Spleen (tissue), 11 donors: ENCODE data around the gene PVRIG. TPM values are rescaled to one million over a fixed set of nuclear protein-coding genes. Genes with fewer than 3 reads are reported as not detected.
"Not testable (repeated sequence)": the region's sequence is repeated elsewhere in the genome, so short reads cannot be mapped to it uniquely, and the experiment has no call there.

Experiments
- DNase-seq: peaks from one replicate; pipeline ENCODE4 v3.0.0-alpha.2; 2020
- H3K27ac ChIP-seq, 8 donors: fragments of 200-600 bp; sonication (generic) in 7 of 8; 1 replicate in 4 of 8; 2 replicates in 4 of 8; pipeline versions ENCODE4 v1.5.0 to v1.8.0; 2016 to 2021; ENCODE audit warnings: inconsistent platforms in 4 of 8, mild to moderate bottlenecking in 4 of 8, moderate library complexity in 1 of 8
- H3K27me3 ChIP-seq, 7 donors: fragments of 200-600 bp; sonication (generic) in 6 of 7; replicated peaks in 1 of 7; 1 replicate in 4 of 7; 2 replicates in 3 of 7; pipeline versions ENCODE4 v1.5.0 to v1.8.0; 2016 to 2021; ENCODE audit warnings: inconsistent platforms in 3 of 7, mild to moderate bottlenecking in 1 of 7
- H3K36me3 ChIP-seq, 6 donors: fragments of 200-600 bp; sonication (generic) in 5 of 6; 1 replicate in 4 of 6; 2 replicates in 2 of 6; pipeline versions ENCODE4 v1.5.0 to v1.8.0; 2016 to 2021; ENCODE audit warnings: inconsistent platforms in 2 of 6
- H3K4me1 ChIP-seq, 6 donors: fragments of 200-600 bp; sonication (generic) in 5 of 6; 1 replicate in 3 of 6; 2 replicates in 3 of 6; pipeline versions ENCODE4 v1.5.0 to v1.8.0; 2016 to 2021; ENCODE audit warnings: inconsistent platforms in 3 of 6
- H3K4me3 ChIP-seq, 8 donors: fragments of 200-600 bp; sonication (generic) in 7 of 8; 1 replicate in 4 of 8; 2 replicates in 4 of 8; pipeline versions ENCODE4 v1.5.0 to v1.8.0; 2016 to 2021; ENCODE audit warnings: inconsistent platforms in 4 of 8, mild to moderate bottlenecking in 4 of 8, moderate library complexity in 2 of 8
- H3K9me3 ChIP-seq, 8 donors: fragments of 200-600 bp; sonication (generic) in 7 of 8; 1 replicate in 4 of 8; 2 replicates in 4 of 8; pipeline versions ENCODE4 v1.5.0 to v1.8.0; 2016 to 2021; ENCODE audit warnings: inconsistent platforms in 4 of 8
- POLR2A ChIP-seq, 3 donors: fragments of 450-650 bp; IDR thresholded peaks; one replicate each; pipeline ENCODE4 v1.5.1; 2017; ENCODE audit warnings: antibody characterized with exemption in 3 of 3, mild to moderate bottlenecking in 1 of 3
- POLR2AphosphoS5 ChIP-seq, 3 donors: sonication (generic); formaldehyde crosslinking; IDR thresholded peaks; one replicate each; pipeline ENCODE4 v1.5.1; 2017; ENCODE audit warnings: antibody characterized with exemption in 3 of 3
- WGBS, 5 donors: extraction: QIAGEN DNeasy Blood & Tissue Kit in 3 of 5; methylation state at CpG; one replicate each; pipeline versions ENCODE4 v1.1.5 to v1.1.7; 2013 to 2018; 5-methylcytosine and 5-hydroxymethylcytosine counted together
- intact Hi-C: fragments of 100-400 bp; cut with DNase I; formaldehyde crosslinking; loops from one replicate; pipeline ENCODE4 v1.15.0; 2023; ENCODE audit warnings: low total_unique reads
- polyA plus RNA-seq, 3 donors: library from polyadenylated mRNA; stranded (reverse); fragments of 200-250 nt; gene quantifications; one replicate each; pipeline ENCODE4 v1.2.1, GENCODE V29; 2013
- total RNA-seq, 7 donors: library from RNA; depleted of rRNA in 3 of 7; stranded (reverse); fragments of >200 nt in 3 of 7; fragmentation: NEBNext Ultra II Directional in 4 of 7; extraction: Animal tissue kit (Norgen Biotek cat#: 25700) in 4 of 7; gene quantifications; one replicate each; pipeline versions ENCODE4 v1.1.0 to v1.2.1, GENCODE V29; 2016 to 2021
- TF ChIP-seq, protein P1 (sequence below), 11 experiments: fragments of 200-600 bp in 7 of 11; fragments of 450-650 bp in 4 of 11; sonication (generic) in 4 of 11; IDR thresholded peaks in 8 of 11; conservative IDR thresholded peaks in 3 of 11; 1 replicate in 7 of 11; 2 replicates in 4 of 11; pipeline versions ENCODE4 v1.4.0 to v1.8.0; 2016 to 2021; ENCODE audit warnings: antibody characterized with exemption in 11 of 11, inconsistent platforms in 4 of 11, mild to moderate bottlenecking in 1 of 11
- donor health status: healthy with polysubstance abuse.
- donor health status: DM: no; HTN: no; CAD: no; lungs with moderate emphysema.
- donor health status: DM: no; HTN: no; CAD: no.
- donor health status: Bipolar disorder and iron deficiency.
- donor health status: healthy.
- donor health status: DM: no; HTN: no; CAD: no.
- donor health status: DM: yes; HTN: yes; CAD: no.

Gene PVRIG
- total and polyA plus RNA-seq, 10 donors, result 20.3 to 58.7 (median 32.1) TPM

DNA sequence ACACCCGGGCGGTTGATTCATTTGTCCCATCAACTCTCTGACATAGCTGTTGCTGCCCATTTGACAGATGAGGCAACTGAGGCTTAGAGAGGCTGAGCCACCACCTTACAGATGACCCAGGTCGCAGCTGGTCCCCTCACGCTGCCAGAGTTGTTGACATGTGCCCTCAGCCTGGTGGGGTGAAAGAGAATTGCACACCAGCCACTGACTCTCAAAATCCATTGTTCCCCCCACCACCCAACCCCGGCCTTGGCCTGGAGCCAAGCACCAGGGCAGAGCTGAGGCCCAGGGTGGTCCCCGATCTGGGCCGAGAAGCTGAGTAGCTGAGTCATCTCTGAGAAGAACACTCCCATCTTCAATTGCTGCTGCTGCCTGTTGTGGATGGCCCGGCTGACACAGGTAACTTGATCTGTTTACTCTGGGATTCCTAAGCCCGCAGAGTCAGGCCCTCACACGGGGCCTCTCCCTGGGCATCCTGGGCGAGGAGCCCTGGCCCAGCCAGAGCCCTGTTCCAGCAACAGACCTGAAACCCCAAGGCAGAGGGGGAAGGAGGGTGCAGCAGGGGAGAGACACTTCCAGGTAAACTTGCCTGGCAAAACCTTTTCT lies 27.5 kb downstream of the PVRIG start:
- Histone ChIP-seq H3K27ac (no peak overlapping the region), H3K9me3 (no peaks in the 10 kb centered on the region), H3K36me3 (no peaks in the 10 kb centered on the region), H3K4me1 (peaks cover 0 to 15% (median 0%) of the 10 kb centered on the region in 6 donors), H3K4me3 (no peak overlapping the region), H3K27me3 (no peaks in the 10 kb centered on the region)
- WGBS, 5 donors, result 64 to 73% (median 68%) methylated on average over 9 to 11 of the region's 11 CpGs
- TF ChIP-seq, protein P1, sequence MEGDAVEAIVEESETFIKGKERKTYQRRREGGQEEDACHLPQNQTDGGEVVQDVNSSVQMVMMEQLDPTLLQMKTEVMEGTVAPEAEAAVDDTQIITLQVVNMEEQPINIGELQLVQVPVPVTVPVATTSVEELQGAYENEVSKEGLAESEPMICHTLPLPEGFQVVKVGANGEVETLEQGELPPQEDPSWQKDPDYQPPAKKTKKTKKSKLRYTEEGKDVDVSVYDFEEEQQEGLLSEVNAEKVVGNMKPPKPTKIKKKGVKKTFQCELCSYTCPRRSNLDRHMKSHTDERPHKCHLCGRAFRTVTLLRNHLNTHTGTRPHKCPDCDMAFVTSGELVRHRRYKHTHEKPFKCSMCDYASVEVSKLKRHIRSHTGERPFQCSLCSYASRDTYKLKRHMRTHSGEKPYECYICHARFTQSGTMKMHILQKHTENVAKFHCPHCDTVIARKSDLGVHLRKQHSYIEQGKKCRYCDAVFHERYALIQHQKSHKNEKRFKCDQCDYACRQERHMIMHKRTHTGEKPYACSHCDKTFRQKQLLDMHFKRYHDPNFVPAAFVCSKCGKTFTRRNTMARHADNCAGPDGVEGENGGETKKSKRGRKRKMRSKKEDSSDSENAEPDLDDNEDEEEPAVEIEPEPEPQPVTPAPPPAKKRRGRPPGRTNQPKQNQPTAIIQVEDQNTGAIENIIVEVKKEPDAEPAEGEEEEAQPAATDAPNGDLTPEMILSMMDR (IDR thresholded peaks at IDR 0.05 in 8 of 11, conservative IDR thresholded peaks at IDR 0.05 in 3 of 11), result no peak
- TF ChIP-seq POLR2A (IDR thresholded peaks at IDR 0.05), result no peak
- intact Hi-C loops, result no loop called here
- no peak for DNase-seq

DNA sequence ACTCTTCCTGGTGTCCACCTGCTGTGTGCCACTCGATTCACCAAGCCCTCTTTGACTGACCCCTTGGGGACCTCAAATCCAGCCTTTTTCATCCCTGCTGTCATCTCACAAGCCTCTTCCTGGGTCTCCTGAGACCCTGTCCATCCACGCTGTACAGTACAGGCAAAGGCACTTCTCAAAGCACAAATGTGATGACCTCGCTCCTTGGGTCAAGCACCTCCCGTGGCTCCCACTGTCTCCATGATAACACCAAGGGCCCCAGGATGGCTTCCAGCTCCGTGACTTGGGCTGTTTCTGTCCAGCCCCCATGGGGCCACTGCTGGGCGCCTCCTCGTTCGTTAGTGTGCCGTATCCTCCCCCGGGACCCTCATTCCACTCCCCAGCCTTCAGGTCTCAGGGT lies 28.7 kb downstream of the PVRIG start:
- Histone ChIP-seq H3K4me1 (peaks cover 0 to 13% (median 0%) of the 10 kb centered on the region in 6 donors), H3K27me3 (no peaks in the 10 kb centered on the region), H3K4me3 (no peak overlapping the region), H3K9me3 (no peaks in the 10 kb centered on the region), H3K36me3 (no peaks in the 10 kb centered on the region), H3K27ac (no peak overlapping the region)
- intact Hi-C loops, result no loop called here
- DNase-seq, result no peak
- no peak for TF ChIP-seq POLR2AphosphoS5 (IDR thresholded peaks at IDR 0.05)
- TF ChIP-seq, protein P1 (IDR thresholded peaks at IDR 0.05 in 8 of 11, conservative IDR thresholded peaks at IDR 0.05 in 3 of 11), result no peak
- no peak for TF ChIP-seq POLR2A (IDR thresholded peaks at IDR 0.05)
- WGBS, 5 donors, result 84 to 92% (median 88%) methylated on average over 6 to 10 of the region's 10 CpGs

- DNase-seq, result no peak
- no peaks in the 10 kb centered on the region for H3K4me1 ChIP-seq
- 94 to 99% (median 96%) methylated on average over 7 of the region's 7 CpGs for WGBS, 5 donors
- H3K4me3 ChIP-seq, result no peak overlapping the region
- H3K27me3 ChIP-seq, result no peaks in the 10 kb centered on the region
- no peak overlapping the region for H3K27ac ChIP-seq
- no peaks in the 10 kb centered on the region for H3K36me3 ChIP-seq
- H3K9me3 ChIP-seq, result no peaks in the 10 kb centered on the region
- TF ChIP-seq, protein P1 (IDR thresholded peaks at IDR 0.05 in 8 of 11, conservative IDR thresholded peaks at IDR 0.05 in 3 of 11), result no peak
- no peak for TF ChIP-seq POLR2A (IDR thresholded peaks at IDR 0.05)
- TF ChIP-seq POLR2AphosphoS5 (IDR thresholded peaks at IDR 0.05), result no peak
- intact Hi-C loops, result no loop called here
These were observed 37.3 kb downstream of the PVRIG start for GRCh38 chr7:100257017-100257416.

DNA sequence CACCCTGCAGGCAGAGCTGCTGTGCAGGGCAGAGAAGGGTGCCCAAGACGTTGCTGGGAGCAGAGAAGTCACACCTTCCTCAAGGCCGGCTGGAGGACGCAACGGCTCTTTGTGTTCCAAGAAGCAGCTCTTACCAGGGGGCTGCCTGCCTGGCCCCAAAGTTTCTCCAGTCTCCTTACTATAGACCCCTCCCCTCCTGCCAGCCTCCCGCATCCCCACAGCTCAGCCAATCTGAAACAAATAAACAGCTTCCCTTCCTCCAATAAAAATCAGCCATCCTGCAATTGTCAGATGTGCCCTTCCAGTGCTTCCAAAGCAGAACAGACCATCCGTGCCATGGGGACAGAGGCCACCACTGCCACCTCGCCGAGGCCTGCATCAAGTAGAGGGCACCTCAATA lies 40.2 kb downstream of the PVRIG start:
- DNase-seq, H3K4me3 ChIP-seq, intact Hi-C loops, H3K36me3 ChIP-seq, H3K9me3 ChIP-seq, H3K27me3 ChIP-seq, H3K4me1 ChIP-seq, H3K27ac ChIP-seq: not testable (repeated sequence)
- WGBS, 5 donors, result 84 to 98% (median 88%) methylated on average over 8 of the region's 8 CpGs

GRCh38 chr7:100262896-100263295 lies 43.1 kb downstream of the PVRIG start:
- 85 to 97% (median 93%) methylated on average over 4 of the region's 4 CpGs for WGBS, 5 donors
- H3K27me3 ChIP-seq, DNase-seq, H3K9me3 ChIP-seq, H3K36me3 ChIP-seq, H3K27ac ChIP-seq, H3K4me3 ChIP-seq, intact Hi-C loops: not testable (repeated sequence)
- peaks cover 0 to 20% (median 12%) of the 10 kb centered on the region in 6 donors for H3K4me1 ChIP-seq

DNA sequence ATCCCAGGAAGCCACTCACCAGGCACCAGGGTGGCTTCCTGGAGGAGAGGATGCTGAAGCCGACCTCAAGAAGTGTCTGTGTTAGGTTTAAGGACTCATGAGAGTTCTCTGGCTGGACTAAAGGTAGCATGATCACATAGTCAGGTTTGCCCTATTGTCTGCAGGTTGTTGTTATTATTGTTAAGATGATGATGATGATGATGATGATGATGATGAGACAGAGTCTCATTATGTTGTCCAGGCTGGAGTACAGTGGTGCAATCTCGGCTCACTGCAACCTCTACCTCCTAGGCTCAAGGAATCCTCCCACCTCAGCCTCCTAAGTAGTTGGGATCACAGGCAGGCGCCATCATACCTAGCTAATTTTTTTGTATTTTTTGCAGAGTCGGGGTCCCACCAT lies 44.5 kb downstream of the PVRIG start:
- 87 to 94% (median 90%) methylated on average over 4 of the region's 4 CpGs for WGBS, 5 donors
- intact Hi-C loops, H3K27ac ChIP-seq, H3K4me3 ChIP-seq, H3K27me3 ChIP-seq, DNase-seq, H3K36me3 ChIP-seq, H3K9me3 ChIP-seq: not testable (repeated sequence)
- H3K4me1 ChIP-seq, result peaks cover 0 to 20% (median 12%) of the 10 kb centered on the region in 6 donors

GRCh38 chr7:100264669-100265165 lies 45.0 kb downstream of the PVRIG start:
- H3K36me3 ChIP-seq, DNase-seq, H3K27me3 ChIP-seq, intact Hi-C loops, H3K9me3 ChIP-seq, H3K4me3 ChIP-seq: not testable (repeated sequence)
- Histone ChIP-seq H3K27ac (peak overlapping the region in 1 of 8 donors; percentile 35), H3K4me1 (peaks cover 0 to 24% (median 12%) of the 10 kb centered on the region in 6 donors)
- WGBS, 5 donors, result 79 to 90% (median 88%) methylated on average over 6 to 7 of the region's 7 CpGs

DNA sequence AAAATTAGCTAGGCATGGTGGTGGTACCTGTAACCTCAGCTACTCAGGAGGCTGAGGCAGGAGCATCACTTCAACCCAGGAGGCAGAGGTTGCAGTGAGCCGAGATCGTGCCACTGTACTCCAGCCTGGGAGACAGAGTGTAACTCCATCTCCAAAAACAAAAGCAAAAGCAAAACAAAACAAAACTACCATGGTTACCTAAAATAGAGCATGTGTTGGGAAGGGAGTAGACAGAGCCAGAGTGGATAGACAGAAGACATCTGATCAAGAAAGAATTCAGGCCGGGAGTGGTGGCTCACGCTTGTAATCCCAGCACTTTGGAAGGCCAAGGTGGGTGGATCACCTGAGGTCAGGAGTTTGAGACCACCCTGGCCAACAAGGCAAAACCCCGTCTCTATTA lies 46.1 kb downstream of the PVRIG start:
- H3K27ac ChIP-seq, intact Hi-C loops: not testable (repeated sequence)

More for the DNA sequence above, 46.1 kb downstream of the PVRIG start:
- WGBS, 5 donors, result 83 to 91% (median 85%) methylated on average over 5 of the region's 5 CpGs
- not testable (repeated sequence) for DNase-seq, H3K36me3 ChIP-seq, H3K4me3 ChIP-seq, H3K9me3 ChIP-seq, H3K27me3 ChIP-seq
- H3K4me1 ChIP-seq, result peaks cover 0 to 33% (median 15%) of the 10 kb centered on the region in 6 donors
